Peyer's patch (tissue), 4 donors: ENCODE results near the gene TIMM13.

Experiments
- POLR2A ChIP-seq, 2 donors: fragments of 450-650 bp; IDR thresholded peaks; one replicate each; pipeline ENCODE4 v1.5.1; 2017; ENCODE audit warnings: antibody characterized with exemption in 2 of 2, mild to moderate bottlenecking in 2 of 2, moderate library complexity in 2 of 2
- TF ChIP-seq, protein P1 (sequence below), 6 experiments: fragments of 450-650 bp in 4 of 6; fragments of 200-600 bp in 2 of 6; sonication (generic) in 1 of 6; IDR thresholded peaks; one replicate each; pipeline ENCODE4 v1.5.1; 2017 to 2019; ENCODE audit warnings: antibody characterized with exemption in 6 of 6, mild to moderate bottlenecking in 3 of 6, moderate library complexity in 1 of 6

- TF ChIP-seq, protein P1, sequence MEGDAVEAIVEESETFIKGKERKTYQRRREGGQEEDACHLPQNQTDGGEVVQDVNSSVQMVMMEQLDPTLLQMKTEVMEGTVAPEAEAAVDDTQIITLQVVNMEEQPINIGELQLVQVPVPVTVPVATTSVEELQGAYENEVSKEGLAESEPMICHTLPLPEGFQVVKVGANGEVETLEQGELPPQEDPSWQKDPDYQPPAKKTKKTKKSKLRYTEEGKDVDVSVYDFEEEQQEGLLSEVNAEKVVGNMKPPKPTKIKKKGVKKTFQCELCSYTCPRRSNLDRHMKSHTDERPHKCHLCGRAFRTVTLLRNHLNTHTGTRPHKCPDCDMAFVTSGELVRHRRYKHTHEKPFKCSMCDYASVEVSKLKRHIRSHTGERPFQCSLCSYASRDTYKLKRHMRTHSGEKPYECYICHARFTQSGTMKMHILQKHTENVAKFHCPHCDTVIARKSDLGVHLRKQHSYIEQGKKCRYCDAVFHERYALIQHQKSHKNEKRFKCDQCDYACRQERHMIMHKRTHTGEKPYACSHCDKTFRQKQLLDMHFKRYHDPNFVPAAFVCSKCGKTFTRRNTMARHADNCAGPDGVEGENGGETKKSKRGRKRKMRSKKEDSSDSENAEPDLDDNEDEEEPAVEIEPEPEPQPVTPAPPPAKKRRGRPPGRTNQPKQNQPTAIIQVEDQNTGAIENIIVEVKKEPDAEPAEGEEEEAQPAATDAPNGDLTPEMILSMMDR (IDR thresholded peaks at IDR 0.05) = no peak
- TF ChIP-seq POLR2A (IDR thresholded peaks at IDR 0.05) = no peak
These were observed 6.5 kb upstream of the TIMM13 start for GRCh38 chr19:2433854-2434253.
